ENCODE measurements around the gene SORT1. TPM values are rescaled to one million over a fixed set of nuclear protein-coding genes. Genes with fewer than 3 reads are reported as not detected.

The SORT1 gene
- total RNA-seq, 4 donors from 2014 or later: 55.8 to 79.2 (median 68.3) TPM

DNA sequence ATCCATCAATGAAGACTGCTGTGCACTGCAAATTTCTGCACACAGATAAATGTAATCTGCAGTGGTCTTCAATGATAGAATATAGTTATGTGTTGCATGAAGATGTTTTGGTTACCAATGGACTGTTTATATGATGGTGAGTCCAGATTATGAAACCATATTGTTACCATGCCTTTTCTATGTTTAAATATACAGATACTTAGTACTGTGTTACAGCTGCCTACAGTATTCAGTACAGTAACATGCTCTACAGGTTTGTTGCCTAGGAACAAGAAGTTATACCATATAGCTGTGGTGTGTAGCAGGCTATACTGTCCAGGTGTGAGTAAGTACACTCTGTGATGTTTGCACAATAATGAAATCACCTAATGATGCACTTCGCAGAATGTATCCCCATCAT, 40.8 kb downstream of the SORT1 start:
- DNase-seq (ENCODE audit: low spot score) (no peak), ATAC-seq (ENCODE audit: low FRiP score) (no peak)
- TF ChIP-seq, protein P1, sequence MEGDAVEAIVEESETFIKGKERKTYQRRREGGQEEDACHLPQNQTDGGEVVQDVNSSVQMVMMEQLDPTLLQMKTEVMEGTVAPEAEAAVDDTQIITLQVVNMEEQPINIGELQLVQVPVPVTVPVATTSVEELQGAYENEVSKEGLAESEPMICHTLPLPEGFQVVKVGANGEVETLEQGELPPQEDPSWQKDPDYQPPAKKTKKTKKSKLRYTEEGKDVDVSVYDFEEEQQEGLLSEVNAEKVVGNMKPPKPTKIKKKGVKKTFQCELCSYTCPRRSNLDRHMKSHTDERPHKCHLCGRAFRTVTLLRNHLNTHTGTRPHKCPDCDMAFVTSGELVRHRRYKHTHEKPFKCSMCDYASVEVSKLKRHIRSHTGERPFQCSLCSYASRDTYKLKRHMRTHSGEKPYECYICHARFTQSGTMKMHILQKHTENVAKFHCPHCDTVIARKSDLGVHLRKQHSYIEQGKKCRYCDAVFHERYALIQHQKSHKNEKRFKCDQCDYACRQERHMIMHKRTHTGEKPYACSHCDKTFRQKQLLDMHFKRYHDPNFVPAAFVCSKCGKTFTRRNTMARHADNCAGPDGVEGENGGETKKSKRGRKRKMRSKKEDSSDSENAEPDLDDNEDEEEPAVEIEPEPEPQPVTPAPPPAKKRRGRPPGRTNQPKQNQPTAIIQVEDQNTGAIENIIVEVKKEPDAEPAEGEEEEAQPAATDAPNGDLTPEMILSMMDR (IDR thresholded peaks at IDR 0.05): no peak

DNA sequence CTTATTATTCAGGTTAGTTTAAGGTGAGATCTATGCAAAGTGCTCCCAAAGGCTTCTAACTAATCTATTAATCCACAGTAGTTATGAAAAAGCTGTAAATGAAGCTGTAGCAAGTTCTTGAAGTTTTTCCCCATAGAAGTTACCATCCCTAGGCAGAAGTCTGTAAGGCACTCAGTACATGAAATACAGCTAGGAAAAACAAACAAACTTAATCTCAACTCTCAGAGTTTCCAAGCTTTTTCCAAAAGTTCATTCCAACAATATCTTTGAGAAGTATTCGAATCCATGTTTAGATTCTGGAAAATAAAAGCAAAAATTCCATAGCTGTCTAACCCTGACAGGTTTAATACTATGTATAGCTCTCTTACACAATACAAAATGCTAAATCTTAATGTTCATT, 41.2 kb downstream of the SORT1 start:
- ATAC-seq (ENCODE audit: low FRiP score) (no peak), DNase-seq (ENCODE audit: low spot score) (no peak)
- TF ChIP-seq, protein P1 (IDR thresholded peaks at IDR 0.05): no peak

DNA sequence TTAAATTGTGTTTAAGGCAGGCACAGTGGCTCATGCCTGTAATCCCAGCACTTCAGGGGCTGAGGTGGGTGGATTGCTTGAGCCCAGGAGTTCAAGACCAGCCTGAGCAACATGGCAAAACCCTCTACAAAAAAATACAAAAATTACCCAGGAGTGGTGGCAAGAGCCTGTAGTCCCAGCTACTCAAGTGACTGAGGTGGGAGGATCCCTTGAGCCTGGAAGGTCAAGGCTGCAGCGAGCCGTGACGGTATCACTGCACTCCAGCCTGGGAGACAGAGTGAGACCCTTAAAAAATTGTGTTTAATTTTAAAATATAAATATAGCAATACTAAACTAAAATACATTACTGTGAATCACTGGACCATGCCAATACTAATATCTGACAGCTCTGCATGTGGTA, 42.8 kb downstream of the SORT1 start:
- no peak for DNase-seq (ENCODE audit: low spot score)
- no peak for ATAC-seq (ENCODE audit: low FRiP score)
- TF ChIP-seq, protein P1 (IDR thresholded peaks at IDR 0.05): no peak

DNA sequence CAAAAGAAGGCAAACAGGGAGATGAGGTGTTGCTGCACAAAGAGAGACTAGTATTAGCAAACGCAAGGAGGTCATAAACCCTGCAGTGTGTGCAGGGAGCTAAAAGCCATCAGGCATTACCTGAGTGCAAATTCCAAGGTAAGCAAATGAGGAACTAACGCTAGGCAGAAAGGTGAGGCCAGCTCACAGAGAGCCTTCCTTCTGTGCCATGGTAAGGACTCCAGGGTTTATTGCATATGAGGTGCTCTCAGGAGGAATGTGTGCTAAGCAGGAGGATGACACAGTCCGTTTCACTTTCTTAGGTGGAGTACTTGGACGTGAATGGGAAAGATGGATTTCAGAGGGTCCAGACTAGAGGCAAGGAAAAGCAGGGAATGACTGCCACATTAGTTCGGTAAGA, 46.3 kb downstream of the SORT1 start:
- ATAC-seq (ENCODE audit: low FRiP score) (no peak), DNase-seq (ENCODE audit: low spot score) (no peak)
- TF ChIP-seq, protein P1 (IDR thresholded peaks at IDR 0.05): no peak

DNA sequence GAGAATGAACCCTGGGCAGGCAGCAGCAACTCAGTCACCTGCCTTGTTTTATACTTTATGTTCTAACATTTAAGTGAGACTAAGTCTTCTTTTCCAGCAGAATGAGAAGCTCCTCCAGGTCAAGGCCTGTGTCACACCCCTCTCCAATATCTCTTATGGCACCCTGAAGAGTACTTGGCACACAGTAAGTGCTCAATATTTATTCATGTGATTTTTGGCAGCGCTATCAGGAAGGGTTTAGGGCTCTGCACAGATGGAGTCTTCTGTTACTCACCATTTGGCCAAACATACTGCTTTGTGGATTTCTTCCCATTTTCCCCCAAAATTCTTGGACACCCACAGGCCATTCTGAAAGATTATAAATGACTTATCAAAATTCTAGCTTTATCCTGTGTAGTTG, 47.1 kb downstream of the SORT1 start:
- DNase-seq (ENCODE audit: low spot score): no peak
- TF ChIP-seq, protein P1 (IDR thresholded peaks at IDR 0.05): no peak
- ATAC-seq (ENCODE audit: low FRiP score): no peak

DNA sequence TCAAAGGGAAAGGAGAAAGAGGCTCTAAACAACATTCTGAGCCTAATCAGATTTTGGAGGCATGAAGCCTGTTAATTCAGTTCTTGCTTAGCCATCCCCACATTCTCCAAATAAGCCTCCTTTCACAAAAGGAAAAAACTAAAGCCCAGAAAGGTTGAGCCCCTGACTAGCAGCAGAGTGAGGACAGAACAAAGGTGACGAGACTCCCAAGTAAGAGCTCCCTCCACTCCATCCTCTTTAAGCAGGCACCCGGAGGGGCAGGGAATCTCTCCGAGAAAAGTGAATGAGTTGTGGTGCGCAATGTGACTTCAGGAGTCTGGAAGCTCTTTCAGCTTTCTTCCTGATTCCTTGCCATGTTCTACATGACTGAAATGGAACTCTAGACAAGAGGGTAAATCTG, 47.5 kb downstream of the SORT1 start:
- TF ChIP-seq, protein P1 (IDR thresholded peaks at IDR 0.05): no peak
- ATAC-seq (ENCODE audit: low FRiP score): no peak
- no peak for DNase-seq (ENCODE audit: low spot score)

DNA sequence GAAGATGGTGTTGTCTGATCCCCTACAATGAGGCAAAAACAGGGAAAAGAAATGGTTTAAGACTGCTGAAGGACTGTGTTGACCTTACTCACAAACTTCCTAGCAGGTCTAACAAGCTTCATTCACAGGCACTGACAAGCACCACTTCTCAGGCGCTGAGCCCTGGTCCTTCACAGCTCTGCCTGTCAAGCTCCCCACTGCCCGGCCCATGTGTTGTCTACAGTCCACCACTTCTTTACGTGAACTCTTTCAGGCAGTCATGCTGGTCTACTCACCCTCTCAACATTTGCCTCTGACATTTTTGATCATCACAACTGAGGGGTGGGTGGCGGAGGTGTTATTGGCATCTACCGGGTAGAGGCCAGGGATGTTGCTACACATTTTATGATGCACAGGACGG, 50.2 kb downstream of the SORT1 start:
- TF ChIP-seq, protein P1 (IDR thresholded peaks at IDR 0.05): no peak
- ATAC-seq (ENCODE audit: low FRiP score): no peak
- DNase-seq (ENCODE audit: low spot score): no peak

Measured in omental fat pad (tissue), 4 donors.